ENCODE data around the gene PDGFC. TPM values are rescaled to one million over a fixed set of nuclear protein-coding genes. Genes with fewer than 3 reads are reported as not detected.

The PDGFC gene
- total RNA-seq, 1 experiment from 2014 or later, result 14.5 TPM

DNA sequence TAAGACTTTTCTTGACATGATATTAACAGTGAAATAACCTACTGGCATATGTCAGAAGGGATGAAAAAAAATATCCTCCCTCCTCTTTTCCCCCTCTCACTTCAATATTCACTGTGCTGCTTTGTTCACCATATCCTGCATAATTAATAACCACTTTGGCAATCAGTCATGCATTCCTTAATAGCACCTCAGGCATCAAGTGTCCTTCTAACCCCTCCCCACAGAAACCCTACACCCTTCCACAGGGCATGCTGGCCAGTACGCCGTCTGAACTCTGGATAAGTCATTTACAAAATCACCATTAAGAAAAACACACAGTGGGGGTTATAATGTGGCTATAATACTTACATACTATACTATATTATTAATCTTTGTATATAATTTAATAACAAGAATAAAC, 165.9 kb downstream of the PDGFC start:
- ChIA-PET CTCF (no interaction called here), POLR2A (no interaction called here)
- no TSS peak for BruUV-seq (replicated peaks)
- no peaks in the 10 kb centered on the region for H3K27me3 ChIP-seq (ENCODE audit: control insufficient read depth, insufficient read depth, low read length)
- in situ Hi-C loops (cut with HindIII; ENCODE audit: low pct_unique_long_range_greater_than_20kb, low sequenced_read_pairs) (no loop called here), intact Hi-C loops (cut with micrococcal nuclease; ENCODE audit: unreplicated experiment) (no loop called here)
- H3K4me1 ChIP-seq (ENCODE audit: control insufficient read depth, insufficient read depth, low read length), result no peaks in the 10 kb centered on the region
- ATAC-seq, result no peak
- DNase-seq (ENCODE audit: low read depth, low spot score), result no peak
- no peak overlapping the region for H3K27ac ChIP-seq (ENCODE audit: low read length)
- TF ChIP-seq, protein P1, sequence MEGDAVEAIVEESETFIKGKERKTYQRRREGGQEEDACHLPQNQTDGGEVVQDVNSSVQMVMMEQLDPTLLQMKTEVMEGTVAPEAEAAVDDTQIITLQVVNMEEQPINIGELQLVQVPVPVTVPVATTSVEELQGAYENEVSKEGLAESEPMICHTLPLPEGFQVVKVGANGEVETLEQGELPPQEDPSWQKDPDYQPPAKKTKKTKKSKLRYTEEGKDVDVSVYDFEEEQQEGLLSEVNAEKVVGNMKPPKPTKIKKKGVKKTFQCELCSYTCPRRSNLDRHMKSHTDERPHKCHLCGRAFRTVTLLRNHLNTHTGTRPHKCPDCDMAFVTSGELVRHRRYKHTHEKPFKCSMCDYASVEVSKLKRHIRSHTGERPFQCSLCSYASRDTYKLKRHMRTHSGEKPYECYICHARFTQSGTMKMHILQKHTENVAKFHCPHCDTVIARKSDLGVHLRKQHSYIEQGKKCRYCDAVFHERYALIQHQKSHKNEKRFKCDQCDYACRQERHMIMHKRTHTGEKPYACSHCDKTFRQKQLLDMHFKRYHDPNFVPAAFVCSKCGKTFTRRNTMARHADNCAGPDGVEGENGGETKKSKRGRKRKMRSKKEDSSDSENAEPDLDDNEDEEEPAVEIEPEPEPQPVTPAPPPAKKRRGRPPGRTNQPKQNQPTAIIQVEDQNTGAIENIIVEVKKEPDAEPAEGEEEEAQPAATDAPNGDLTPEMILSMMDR (IDR thresholded peaks at IDR 0.05), result no peak
- TF ChIP-seq TCF7L2 (IDR thresholded peaks at IDR 0.05; ENCODE audit: low read depth, low read length), result no peak
- TF ChIP-seq SIN3A (IDR thresholded peaks at IDR 0.05; ENCODE audit: borderline replicate concordance, insufficient read depth, low read depth, low read length), result no peak
- TF ChIP-seq, protein P2, sequence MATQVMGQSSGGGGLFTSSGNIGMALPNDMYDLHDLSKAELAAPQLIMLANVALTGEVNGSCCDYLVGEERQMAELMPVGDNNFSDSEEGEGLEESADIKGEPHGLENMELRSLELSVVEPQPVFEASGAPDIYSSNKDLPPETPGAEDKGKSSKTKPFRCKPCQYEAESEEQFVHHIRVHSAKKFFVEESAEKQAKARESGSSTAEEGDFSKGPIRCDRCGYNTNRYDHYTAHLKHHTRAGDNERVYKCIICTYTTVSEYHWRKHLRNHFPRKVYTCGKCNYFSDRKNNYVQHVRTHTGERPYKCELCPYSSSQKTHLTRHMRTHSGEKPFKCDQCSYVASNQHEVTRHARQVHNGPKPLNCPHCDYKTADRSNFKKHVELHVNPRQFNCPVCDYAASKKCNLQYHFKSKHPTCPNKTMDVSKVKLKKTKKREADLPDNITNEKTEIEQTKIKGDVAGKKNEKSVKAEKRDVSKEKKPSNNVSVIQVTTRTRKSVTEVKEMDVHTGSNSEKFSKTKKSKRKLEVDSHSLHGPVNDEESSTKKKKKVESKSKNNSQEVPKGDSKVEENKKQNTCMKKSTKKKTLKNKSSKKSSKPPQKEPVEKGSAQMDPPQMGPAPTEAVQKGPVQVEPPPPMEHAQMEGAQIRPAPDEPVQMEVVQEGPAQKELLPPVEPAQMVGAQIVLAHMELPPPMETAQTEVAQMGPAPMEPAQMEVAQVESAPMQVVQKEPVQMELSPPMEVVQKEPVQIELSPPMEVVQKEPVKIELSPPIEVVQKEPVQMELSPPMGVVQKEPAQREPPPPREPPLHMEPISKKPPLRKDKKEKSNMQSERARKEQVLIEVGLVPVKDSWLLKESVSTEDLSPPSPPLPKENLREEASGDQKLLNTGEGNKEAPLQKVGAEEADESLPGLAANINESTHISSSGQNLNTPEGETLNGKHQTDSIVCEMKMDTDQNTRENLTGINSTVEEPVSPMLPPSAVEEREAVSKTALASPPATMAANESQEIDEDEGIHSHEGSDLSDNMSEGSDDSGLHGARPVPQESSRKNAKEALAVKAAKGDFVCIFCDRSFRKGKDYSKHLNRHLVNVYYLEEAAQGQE (IDR thresholded peaks at IDR 0.05; ENCODE audit: insufficient read depth in 1 of 2, low read depth in 2 of 2, low read length in 1 of 2), result no peak
- no peak for TF ChIP-seq POLR2AphosphoS5 (IDR thresholded peaks at IDR 0.05; ENCODE audit: low read depth, low read length)
- no peaks in the 10 kb centered on the region for H3K9me3 ChIP-seq (ENCODE audit: control insufficient read depth, insufficient read depth, low read depth, low read length)
- H3K4me3 ChIP-seq (ENCODE audit: low read depth in 2 of 2, low read length in 2 of 2), result no peak overlapping the region
- no peaks in the 10 kb centered on the region for H3K36me3 ChIP-seq (ENCODE audit: control insufficient read depth, insufficient read depth, low read length)

DNA sequence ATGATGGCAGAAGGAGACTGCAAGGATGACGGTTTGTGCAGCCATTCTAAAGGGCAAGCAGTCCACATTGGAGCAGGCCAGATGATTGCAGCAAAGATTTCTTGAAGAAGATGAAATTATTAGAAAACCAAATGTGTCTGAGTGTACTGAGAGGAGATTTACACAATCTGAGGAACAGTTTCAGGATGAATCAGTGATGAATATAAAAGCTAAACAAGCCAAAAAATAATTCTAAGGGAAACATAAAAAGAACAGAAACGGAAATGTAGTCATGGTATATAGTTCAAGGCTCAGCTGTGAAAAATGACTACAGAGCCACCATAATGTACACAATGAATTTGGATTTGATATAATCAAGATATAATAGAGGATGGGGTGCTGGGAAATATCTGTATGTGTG, 168.5 kb downstream of the PDGFC start:
- no TSS peak for BruUV-seq (replicated peaks)
- intact Hi-C loops (cut with micrococcal nuclease; ENCODE audit: unreplicated experiment), result no loop called here

More for the DNA sequence above, 168.5 kb downstream of the PDGFC start:
- in situ Hi-C loops (cut with HindIII; ENCODE audit: low pct_unique_long_range_greater_than_20kb, low sequenced_read_pairs), result no loop called here
- no peaks in the 10 kb centered on the region for H3K27me3 ChIP-seq (ENCODE audit: control insufficient read depth, insufficient read depth, low read length)
- no peaks in the 10 kb centered on the region for H3K4me1 ChIP-seq (ENCODE audit: control insufficient read depth, insufficient read depth, low read length)
- no peaks in the 10 kb centered on the region for H3K9me3 ChIP-seq (ENCODE audit: control insufficient read depth, insufficient read depth, low read depth, low read length)
- no peak overlapping the region for H3K4me3 ChIP-seq (ENCODE audit: low read depth in 2 of 2, low read length in 2 of 2)
- POLR2A ChIA-PET, result no interaction called here
- no peak for TF ChIP-seq SIN3A (IDR thresholded peaks at IDR 0.05; ENCODE audit: borderline replicate concordance, insufficient read depth, low read depth, low read length)
- no peak for TF ChIP-seq TCF7L2 (IDR thresholded peaks at IDR 0.05; ENCODE audit: low read depth, low read length)
- no peak for TF ChIP-seq POLR2AphosphoS5 (IDR thresholded peaks at IDR 0.05; ENCODE audit: low read depth, low read length)
- TF ChIP-seq, protein P2 (IDR thresholded peaks at IDR 0.05; ENCODE audit: insufficient read depth in 1 of 2, low read depth in 2 of 2, low read length in 1 of 2), result no peak
- TF ChIP-seq, protein P1 (IDR thresholded peaks at IDR 0.05), result no peak
- no peak for ATAC-seq
- CTCF ChIA-PET, result no interaction called here
- DNase-seq (ENCODE audit: low read depth, low spot score), result no peak
- no peak overlapping the region for H3K27ac ChIP-seq (ENCODE audit: low read length)
- no peaks in the 10 kb centered on the region for H3K36me3 ChIP-seq (ENCODE audit: control insufficient read depth, insufficient read depth, low read length)

All from Panc1 (cell line).